Activated CD4-positive, alpha-beta memory T cell treated with anti-CD3 and anti-CD28 coated beads, Interleukin-2, amount 10 ng/mL, durations not matched to agents 7 days and 5 days (primary cell): ENCODE results near the gene KDM1A. TPM values are rescaled to one million over a fixed set of nuclear protein-coding genes. Genes with fewer than 3 reads are reported as not detected.

Experiments
- CTCF ChIA-PET: fragments of 350-600 bp; sonication (Branson Sonifier 250); formaldehyde crosslinking; loops from one replicate; lab custom pipeline; 2021; ENCODE audit warnings: antibody characterized with exemption, inconsistent platforms; lab: Charles Lee
- POLR2A ChIA-PET: fragments of 350-600 bp; sonication (Branson Sonifier 250); formaldehyde crosslinking; loops from one replicate; lab custom pipeline; 2021; ENCODE audit warnings: antibody characterized with exemption; lab: Charles Lee
- DNase-seq: peaks from one replicate; pipeline ENCODE4 v3.0.0-alpha.2; 2020
- H3K27ac Mint-ChIP-seq: one replicate; pipeline ENCODE4 v1.8.0; 2021; ENCODE audit warnings: mild to moderate bottlenecking, mixed read lengths
- H3K27me3 Mint-ChIP-seq: one replicate; pipeline ENCODE4 v1.8.0; 2021; ENCODE audit warnings: mixed read lengths
- H3K36me3 Mint-ChIP-seq: one replicate; pipeline ENCODE4 v1.8.0; 2021; ENCODE audit warnings: low read depth, mixed read lengths
- H3K4me1 Mint-ChIP-seq: one replicate; pipeline ENCODE4 v1.8.0; 2021; ENCODE audit warnings: mixed read lengths
- H3K4me3 Mint-ChIP-seq: one replicate; pipeline ENCODE4 v1.8.0; 2021; ENCODE audit warnings: mild to moderate bottlenecking, mixed read lengths
- H3K9me3 Mint-ChIP-seq: one replicate; pipeline ENCODE4 v1.8.0; 2021; ENCODE audit warnings: mixed read lengths
- total RNA-seq, 2 experiments: library from RNA; stranded (reverse); gene quantifications; one replicate each; pipeline ENCODE4 v1.2.3, GENCODE V29; 2021

Gene KDM1A
- total RNA-seq, 2 experiments from 2014 or later, result 50.6 to 51.6 TPM

DNA sequence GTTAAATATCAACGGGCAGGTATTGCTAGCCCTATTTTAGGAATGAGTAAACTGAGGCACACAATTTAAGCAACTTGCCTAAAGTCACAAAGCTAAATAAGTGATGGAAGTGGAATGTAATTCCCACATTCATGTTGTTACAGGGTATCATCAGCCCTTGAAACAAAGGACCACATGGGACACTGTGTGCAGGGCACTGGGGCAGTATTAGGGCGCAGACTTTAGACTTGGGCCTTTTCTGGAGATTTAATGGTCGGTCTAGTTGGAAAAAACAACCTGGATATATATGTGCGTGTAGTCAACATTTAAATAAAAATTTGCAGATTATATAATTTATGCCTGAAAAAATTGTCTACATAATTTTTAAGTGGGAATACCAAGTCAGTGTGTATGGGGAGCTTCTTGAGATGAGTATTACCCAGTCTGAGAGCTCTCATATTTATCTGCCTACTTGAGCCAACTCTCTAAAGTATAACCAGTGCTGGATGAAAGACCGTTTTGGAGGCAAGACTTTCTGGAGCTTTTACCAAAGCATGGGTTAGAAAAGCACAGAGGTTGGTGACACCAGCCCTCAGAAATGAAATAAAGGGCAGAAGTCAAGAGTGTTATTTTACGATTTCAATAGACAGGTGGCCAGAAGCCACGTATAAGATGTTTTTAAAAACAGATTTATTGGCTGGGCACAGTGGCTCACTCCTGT is 1.6 kb downstream of the KDM1A start:
- CTCF ChIA-PET, result interaction anchor here (1.1 to 1.9 kb wide), 2 partner anchors 17 to 164 kb away, joined by 3 to 5 read pairs; no protein-coding TSS in a partner anchor
- Mint-ChIP-seq H3K36me3 (peaks cover 18% of the 10 kb centered on the region), H3K27ac (peak overlapping the region; percentile 74), H3K9me3 (peaks cover 6% of the 10 kb centered on the region), H3K4me1 (peaks cover 40% of the 10 kb centered on the region), H3K4me3 (peak overlapping the region; percentile 88), H3K27me3 (no peaks in the 10 kb centered on the region)
- POLR2A ChIA-PET, result interaction anchor here (0.9 to 2.9 kb wide), 5 partner anchors 8 to 347 kb away, joined by 3 to 13 read pairs (median 3); no protein-coding TSS in a partner anchor
- DNase-seq, result no peak

DNA sequence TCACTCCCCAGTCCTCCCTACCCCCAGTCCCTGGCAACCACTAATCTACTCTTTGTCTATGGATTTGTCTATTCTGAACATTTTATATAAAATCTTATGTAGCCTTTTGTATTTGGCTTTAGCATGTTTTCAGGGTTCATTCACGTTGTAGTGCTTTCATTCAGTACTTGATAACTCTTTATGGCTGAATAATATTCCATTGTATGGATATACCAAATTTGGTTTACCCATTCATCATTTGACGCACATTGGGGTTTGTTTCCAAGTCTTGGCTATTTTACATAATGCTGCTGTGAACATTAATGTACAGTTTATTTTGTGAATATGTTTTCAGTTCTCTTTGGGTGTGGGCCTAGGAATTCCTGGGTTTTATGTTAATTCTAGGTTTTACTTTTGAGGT is 2.6 kb downstream of the KDM1A start:
- Mint-ChIP-seq H3K27ac (no peak overlapping the region), H3K4me1 (peaks cover 46% of the 10 kb centered on the region), H3K4me3 (no peak overlapping the region), H3K9me3 (peaks cover 6% of the 10 kb centered on the region), H3K36me3 (peaks cover 18% of the 10 kb centered on the region), H3K27me3 (no peaks in the 10 kb centered on the region)
- DNase-seq, result no peak
- POLR2A ChIA-PET, result no interaction called here
- CTCF ChIA-PET, result no interaction called here

DNA sequence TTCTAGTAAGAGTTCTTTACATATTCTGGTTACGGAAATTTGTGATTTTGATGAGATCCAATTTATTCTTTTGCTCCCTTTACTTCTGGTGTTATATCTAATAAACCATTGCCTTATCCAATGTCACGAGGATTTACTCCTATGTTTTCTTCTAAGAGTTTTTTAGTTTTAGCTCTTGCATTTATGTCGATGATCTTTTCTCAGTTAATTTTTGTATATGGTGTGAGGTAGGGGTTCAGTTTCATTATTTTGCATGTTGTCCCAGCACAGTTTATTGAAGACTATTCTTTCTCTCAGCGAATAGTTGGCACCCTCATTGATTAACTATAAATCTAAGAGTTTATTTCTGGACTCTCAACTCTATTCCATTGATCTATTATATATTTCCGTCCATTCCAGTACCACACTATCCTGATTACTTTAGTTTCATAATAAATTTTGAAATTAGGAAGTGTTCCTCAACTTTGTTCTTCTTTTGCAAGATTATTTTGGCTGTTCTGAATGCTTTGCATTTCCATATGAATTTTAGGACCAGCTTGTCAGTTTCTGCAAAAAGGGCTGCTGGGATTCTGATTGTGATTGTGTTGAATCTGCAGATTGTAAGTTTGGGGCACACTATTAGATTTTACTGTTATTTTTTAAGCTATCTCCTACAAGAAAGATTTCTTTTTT is 4.0 kb downstream of the KDM1A start:
- no peak for DNase-seq
- ChIA-PET POLR2A (interaction anchor here (1.1 kb wide), 1 partner anchor 77 kb away, joined by 3 read pairs; no protein-coding TSS in a partner anchor), CTCF (interaction anchor here (0.5 to 1.3 kb wide), 3 partner anchors 58 to 846 kb away, joined by 3 read pairs; no protein-coding TSS in a partner anchor)
- H3K36me3 Mint-ChIP-seq, result peaks cover 18% of the 10 kb centered on the region
- peaks cover 45% of the 10 kb centered on the region for H3K4me1 Mint-ChIP-seq
- no peak overlapping the region for H3K4me3 Mint-ChIP-seq
- H3K9me3 Mint-ChIP-seq, result peaks cover 6% of the 10 kb centered on the region
- no peak overlapping the region for H3K27ac Mint-ChIP-seq
- no peaks in the 10 kb centered on the region for H3K27me3 Mint-ChIP-seq

DNA sequence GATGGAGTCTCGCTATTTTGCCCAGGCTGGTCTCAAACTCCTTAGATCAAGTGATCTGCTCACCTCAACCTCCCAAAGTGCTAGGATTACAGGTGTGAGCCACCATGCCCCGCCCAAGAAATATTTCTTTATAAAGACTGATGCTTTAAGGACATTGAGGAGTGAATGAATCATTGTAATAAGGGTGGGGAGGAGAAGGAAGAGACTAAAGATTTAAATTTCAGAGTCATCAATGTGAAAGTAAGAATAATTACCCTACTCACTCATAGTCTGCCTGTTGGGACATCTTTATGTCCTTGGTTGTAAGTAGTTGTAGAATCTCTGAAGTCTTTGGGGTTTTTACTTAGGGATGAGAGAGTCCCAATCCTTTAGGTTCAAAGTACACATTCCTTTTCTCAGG is 7.3 kb downstream of the KDM1A start:
- H3K27ac Mint-ChIP-seq, result no peak overlapping the region
- no peak overlapping the region for H3K4me3 Mint-ChIP-seq
- DNase-seq, result no peak
- ChIA-PET POLR2A (no interaction called here), CTCF (interaction anchor here (1.1 kb wide), 1 partner anchor 158 kb away, joined by 4 read pairs; no protein-coding TSS in a partner anchor)
- H3K4me1 Mint-ChIP-seq, result peaks cover 35% of the 10 kb centered on the region
- no peaks in the 10 kb centered on the region for H3K27me3 Mint-ChIP-seq
- H3K9me3 Mint-ChIP-seq, result peaks cover 6% of the 10 kb centered on the region
- peaks cover 11% of the 10 kb centered on the region for H3K36me3 Mint-ChIP-seq

DNA sequence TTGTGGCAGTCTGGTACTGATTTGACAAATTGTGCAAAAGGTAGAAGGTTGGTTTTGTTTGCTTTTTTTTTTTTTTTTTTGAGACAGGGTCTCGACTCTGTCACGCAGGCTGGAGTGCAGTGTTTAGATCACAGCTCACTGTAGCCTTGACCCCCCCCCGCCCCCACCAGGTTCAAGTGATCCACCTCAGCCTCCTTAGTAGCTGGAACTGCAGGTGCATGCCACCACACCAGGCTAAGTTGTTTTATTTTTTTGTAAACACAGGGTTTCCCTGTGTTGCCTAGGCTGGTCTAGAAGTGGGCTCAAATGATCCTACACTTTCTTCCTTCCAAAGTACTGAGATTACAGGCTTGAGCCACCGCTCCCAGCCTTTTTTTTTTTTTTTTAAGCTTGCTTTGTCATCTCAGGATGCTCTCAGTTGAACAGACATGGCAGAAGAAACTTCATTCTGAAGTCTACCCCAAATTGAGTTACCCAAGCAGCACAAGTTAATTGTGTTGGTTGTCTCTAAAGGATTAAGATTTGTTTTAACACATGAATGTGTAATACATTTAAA is 8.2 kb downstream of the KDM1A start:
- Mint-ChIP-seq H3K27me3 (no peaks in the 10 kb centered on the region), H3K4me1 (peaks cover 31% of the 10 kb centered on the region), H3K9me3 (peaks cover 6% of the 10 kb centered on the region), H3K27ac (no peak overlapping the region), H3K4me3 (no peak overlapping the region), H3K36me3 (peaks cover 18% of the 10 kb centered on the region)
- no peak for DNase-seq
- ChIA-PET POLR2A (no interaction called here), CTCF (interaction anchor here (0.6 kb wide), 1 partner anchor 46 kb away, joined by 3 read pairs; no protein-coding TSS in a partner anchor)

DNA sequence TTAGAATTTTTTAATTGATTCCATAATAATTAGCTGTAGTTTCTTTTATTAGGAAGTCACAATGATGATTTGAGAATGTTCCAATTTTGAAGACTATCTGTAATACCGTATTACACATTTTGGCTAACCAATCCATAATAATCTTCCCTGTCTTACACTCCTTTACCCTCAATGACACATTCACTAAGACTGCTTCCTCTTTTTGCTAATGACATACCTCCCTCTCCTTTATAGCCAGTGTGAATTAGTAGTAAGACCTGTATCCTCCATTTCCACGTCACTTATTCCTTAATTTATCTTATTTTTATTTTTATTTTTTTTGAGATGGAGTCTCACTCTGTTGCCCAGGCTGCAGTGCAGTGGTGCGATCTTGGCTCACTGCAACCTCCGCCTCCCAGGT is 10.1 kb downstream of the KDM1A start:
- Mint-ChIP-seq H3K9me3 (no peaks in the 10 kb centered on the region), H3K4me1 (peaks cover 23% of the 10 kb centered on the region), H3K27me3 (no peaks in the 10 kb centered on the region), H3K27ac (no peak overlapping the region), H3K36me3 (peaks cover 6% of the 10 kb centered on the region), H3K4me3 (no peak overlapping the region)
- DNase-seq, result no peak
- POLR2A ChIA-PET, result interaction anchor here (1.0 kb wide), 1 partner anchor 9 kb away, joined by 3 read pairs; no protein-coding TSS in a partner anchor
- CTCF ChIA-PET, result interaction anchor here (0.8 kb wide), 1 partner anchor 1121 kb away, joined by 3 read pairs; no protein-coding TSS in a partner anchor

DNA sequence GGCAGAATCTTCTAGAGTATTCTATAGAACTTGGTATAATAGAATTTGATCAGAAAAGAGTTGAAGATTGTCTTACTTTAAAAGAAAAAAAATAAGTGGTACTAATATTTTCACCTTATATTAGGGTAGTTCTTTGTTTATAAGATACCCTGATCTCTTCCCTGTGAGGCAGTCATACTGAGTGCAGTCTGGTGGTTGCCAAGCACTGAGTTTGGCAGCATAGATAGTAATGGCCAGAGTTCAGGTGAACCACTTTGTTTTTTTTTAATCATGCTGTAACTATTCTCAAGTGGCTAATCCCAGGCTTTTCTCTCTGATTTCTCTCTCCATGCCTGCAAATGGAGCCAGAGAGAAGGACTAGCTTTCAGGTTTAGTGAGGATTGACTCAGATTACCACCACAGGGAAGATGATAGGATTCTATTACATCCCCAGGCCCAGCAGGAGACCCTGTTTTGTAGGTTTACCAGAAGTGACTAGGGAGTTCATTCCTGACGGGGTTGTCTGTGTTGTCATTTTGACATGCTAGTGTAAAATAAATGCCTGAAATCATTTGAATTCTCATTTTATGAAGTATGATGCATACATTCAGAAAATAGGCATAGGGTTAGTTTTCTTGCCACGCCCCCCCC is 16.7 kb downstream of the KDM1A start:
- Mint-ChIP-seq H3K36me3 (peaks cover 10% of the 10 kb centered on the region), H3K9me3 (no peaks in the 10 kb centered on the region), H3K27me3 (no peaks in the 10 kb centered on the region), H3K27ac (no peak overlapping the region), H3K4me1 (peaks cover 20% of the 10 kb centered on the region), H3K4me3 (no peak overlapping the region)
- no peak for DNase-seq
- CTCF ChIA-PET, result no interaction called here
- POLR2A ChIA-PET, result no interaction called here

DNA sequence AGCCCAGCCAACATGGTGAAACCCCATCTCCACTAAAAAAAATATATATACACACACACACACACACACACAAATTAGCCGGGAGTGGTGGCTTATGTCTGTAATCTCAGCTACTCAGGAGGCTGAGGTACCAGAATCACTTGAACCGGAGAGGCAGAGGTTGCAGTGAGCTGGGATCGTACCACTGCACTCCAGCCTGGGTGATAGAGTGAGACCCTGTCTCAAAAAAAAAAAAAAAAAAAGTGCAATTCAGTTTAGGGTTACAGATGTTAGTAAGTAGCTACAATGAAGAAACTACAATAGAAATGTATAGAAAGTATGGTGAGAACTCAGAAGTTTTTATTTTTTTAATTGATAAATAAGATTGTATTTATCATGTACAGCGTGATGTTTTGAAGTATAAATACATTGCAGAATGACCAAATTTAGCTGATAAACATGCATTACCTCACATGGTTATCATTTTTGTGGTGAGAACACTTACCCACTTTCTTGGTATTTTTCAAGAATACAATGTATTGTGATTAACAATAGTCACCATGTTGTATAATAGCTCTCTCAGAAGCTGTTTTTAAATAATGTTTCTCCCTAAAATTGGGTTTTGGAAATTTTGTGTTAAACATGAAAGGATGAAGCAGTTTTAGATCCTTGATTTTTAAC is 17.9 kb downstream of the KDM1A start:
- no peak overlapping the region for H3K27ac Mint-ChIP-seq
- peaks cover 5% of the 10 kb centered on the region for H3K36me3 Mint-ChIP-seq
- peaks cover 18% of the 10 kb centered on the region for H3K4me1 Mint-ChIP-seq
- no peaks in the 10 kb centered on the region for H3K9me3 Mint-ChIP-seq
- no peak for DNase-seq
- H3K4me3 Mint-ChIP-seq, result no peak overlapping the region
- POLR2A ChIA-PET, result no interaction called here
- CTCF ChIA-PET, result interaction anchor here (0.5 to 1.0 kb wide), 4 partner anchors 17 to 357 kb away, joined by 3 to 5 read pairs (median 4); partner anchors contain the start of gene KDM1A
- H3K27me3 Mint-ChIP-seq, result no peaks in the 10 kb centered on the region

DNA sequence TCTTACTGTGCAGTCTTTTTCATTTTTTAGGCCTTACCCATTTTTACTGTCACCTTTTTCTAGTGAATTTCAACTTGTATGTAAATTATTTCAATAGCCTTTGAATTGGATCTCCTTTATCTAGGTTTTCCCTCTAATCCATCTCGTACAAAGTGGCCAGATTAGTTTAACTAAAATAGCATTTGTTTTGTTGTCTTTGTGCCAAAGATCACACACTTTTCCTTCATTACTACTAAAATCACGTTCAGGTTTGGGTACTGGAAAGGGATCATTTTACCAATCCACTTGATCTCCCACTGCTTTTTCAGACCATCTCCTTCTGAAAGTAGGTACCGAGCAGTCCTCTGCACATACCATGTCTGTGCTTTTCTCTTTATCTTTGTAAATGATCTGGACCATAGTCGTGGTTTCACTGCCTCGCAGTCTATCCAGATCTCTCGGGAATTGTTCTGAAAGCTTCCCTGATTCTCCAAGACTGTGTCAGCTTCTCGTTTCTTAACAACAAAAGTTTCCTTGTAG is 20.1 kb downstream of the KDM1A start:
- Mint-ChIP-seq H3K27ac (no peak overlapping the region), H3K4me1 (peaks cover 18% of the 10 kb centered on the region), H3K4me3 (no peak overlapping the region), H3K27me3 (no peaks in the 10 kb centered on the region), H3K9me3 (no peaks in the 10 kb centered on the region), H3K36me3 (peaks cover 3% of the 10 kb centered on the region)
- DNase-seq, result no peak
- CTCF ChIA-PET, result no interaction called here
- POLR2A ChIA-PET, result no interaction called here

DNA sequence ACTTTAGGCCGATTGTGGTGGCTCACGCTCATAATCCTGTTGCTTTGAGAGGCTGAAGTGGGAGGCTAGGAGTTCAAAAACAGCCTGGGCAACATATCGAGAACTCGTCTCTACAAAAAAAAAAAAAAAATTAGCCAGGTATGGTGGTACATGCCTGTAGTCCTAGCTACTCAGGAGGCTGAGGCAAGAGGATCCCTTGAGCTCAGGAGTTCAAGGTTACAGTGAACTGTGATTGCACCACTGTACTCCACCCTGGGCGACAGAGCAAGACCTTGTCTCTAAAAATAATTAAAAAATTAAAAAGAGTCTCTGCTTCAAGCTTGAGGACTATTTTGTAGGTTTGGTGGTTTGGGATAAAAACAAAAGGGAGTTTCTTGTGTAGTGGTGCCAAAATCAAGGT is 21.2 kb downstream of the KDM1A start:
- H3K9me3 Mint-ChIP-seq, result no peaks in the 10 kb centered on the region
- ChIA-PET CTCF (interaction anchor here (1.5 kb wide), 1 partner anchor 144 kb away, joined by 5 read pairs; no protein-coding TSS in a partner anchor), POLR2A (no interaction called here)
- H3K4me1 Mint-ChIP-seq, result peaks cover 22% of the 10 kb centered on the region
- H3K27ac Mint-ChIP-seq, result no peak overlapping the region
- H3K27me3 Mint-ChIP-seq, result no peaks in the 10 kb centered on the region
- no peak overlapping the region for H3K4me3 Mint-ChIP-seq
- peaks cover 3% of the 10 kb centered on the region for H3K36me3 Mint-ChIP-seq
- no peak for DNase-seq

DNA sequence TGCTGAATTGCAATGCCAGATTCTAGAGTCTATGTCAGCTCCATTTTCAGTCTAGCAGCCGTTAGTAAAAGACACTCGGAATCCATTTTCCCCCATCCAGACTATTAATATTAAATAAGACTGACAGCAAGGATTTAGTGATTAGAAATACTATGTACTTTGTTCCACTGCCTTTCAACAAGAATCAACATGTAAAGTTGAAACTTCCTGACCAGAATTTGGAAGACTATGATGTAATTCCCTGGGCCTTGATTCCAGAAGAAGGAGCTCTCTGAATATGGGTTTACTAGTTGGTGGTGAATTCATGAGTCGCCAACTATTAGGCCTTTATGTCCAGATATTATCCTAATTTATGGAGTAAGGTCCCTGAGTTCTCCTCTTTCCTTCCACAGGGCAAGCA is 24.8 kb downstream of the KDM1A start:
- CTCF ChIA-PET, result interaction anchor here (0.8 kb wide), 1 partner anchor 140 kb away, joined by 4 read pairs; no protein-coding TSS in a partner anchor
- Mint-ChIP-seq H3K9me3 (no peaks in the 10 kb centered on the region), H3K4me1 (peaks cover 27% of the 10 kb centered on the region)

DNA sequence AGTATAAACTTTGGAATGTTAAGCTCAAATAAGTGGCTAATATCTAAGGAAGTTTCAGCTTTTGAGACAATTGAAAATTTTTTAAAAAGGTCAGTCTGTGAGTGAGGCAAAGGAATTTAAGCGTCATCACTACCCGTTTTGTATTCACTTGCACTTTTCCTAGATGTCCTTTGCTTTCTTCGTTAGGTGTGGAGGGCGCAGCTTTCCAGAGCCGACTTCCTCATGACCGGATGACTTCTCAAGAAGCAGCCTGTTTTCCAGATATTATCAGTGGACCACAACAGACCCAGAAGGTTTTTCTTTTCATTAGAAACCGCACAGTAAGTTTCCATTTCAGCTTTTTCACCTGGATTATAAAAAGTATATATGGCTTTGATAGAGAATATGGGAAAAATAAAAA is 30.9 kb downstream of the KDM1A start:
- H3K4me3 Mint-ChIP-seq, result no peak overlapping the region
- H3K27me3 Mint-ChIP-seq, result no peaks in the 10 kb centered on the region
- ChIA-PET POLR2A (no interaction called here), CTCF (interaction anchor here (1.6 kb wide), 1 partner anchor 134 kb away, joined by 4 read pairs; no protein-coding TSS in a partner anchor)
- H3K27ac Mint-ChIP-seq, result no peak overlapping the region
- DNase-seq, result no peak
- H3K9me3 Mint-ChIP-seq, result no peaks in the 10 kb centered on the region
- peaks cover 9% of the 10 kb centered on the region for H3K36me3 Mint-ChIP-seq
- H3K4me1 Mint-ChIP-seq, result peaks cover 16% of the 10 kb centered on the region

More for the DNA sequence above, 24.8 kb downstream of the KDM1A start:
- Mint-ChIP-seq H3K4me3 (no peak overlapping the region), H3K27ac (no peak overlapping the region), H3K36me3 (peaks cover 2% of the 10 kb centered on the region), H3K27me3 (no peaks in the 10 kb centered on the region)
- no peak for DNase-seq
- POLR2A ChIA-PET, result no interaction called here
